PC-9 (cell line): ENCODE data around the gene ZNF778.

Source experiments
- EZH2 ChIP-seq: fragments of 200-600 bp; sonication (generic); IDR thresholded peaks from 2 replicates; pipeline ENCODE4 v1.8.0; 2017; ENCODE audit warnings: antibody characterized with exemption, low read depth
- TF ChIP-seq, protein P1 (sequence below): fragments of 200-600 bp; sonication (generic); conservative IDR thresholded peaks from 2 replicates; pipeline ENCODE4 v1.6.1; 2017; ENCODE audit warnings: mixed run types, antibody characterized with exemption, mild to moderate bottlenecking, moderate library complexity

DNA sequence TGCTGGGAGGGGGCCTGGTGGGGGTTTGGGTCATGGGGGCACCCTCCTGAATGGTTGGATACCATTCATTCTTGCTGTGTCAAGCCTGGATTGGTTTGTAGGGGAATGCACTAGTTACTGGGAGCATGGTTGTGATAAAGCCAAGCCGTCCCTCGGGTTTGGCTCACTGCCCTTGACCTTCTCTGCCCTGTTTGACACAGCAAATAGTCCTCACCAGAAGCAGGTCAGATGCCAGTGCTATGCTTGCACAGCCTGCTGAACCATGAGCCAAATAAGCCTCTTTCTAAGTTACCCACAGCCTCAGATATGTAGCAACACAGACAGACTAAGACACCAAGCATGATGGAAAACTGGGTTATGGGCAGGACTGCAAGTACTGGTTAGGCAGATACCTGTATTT, 14.6 kb downstream of the ZNF778 start:
- TF ChIP-seq, protein P1, sequence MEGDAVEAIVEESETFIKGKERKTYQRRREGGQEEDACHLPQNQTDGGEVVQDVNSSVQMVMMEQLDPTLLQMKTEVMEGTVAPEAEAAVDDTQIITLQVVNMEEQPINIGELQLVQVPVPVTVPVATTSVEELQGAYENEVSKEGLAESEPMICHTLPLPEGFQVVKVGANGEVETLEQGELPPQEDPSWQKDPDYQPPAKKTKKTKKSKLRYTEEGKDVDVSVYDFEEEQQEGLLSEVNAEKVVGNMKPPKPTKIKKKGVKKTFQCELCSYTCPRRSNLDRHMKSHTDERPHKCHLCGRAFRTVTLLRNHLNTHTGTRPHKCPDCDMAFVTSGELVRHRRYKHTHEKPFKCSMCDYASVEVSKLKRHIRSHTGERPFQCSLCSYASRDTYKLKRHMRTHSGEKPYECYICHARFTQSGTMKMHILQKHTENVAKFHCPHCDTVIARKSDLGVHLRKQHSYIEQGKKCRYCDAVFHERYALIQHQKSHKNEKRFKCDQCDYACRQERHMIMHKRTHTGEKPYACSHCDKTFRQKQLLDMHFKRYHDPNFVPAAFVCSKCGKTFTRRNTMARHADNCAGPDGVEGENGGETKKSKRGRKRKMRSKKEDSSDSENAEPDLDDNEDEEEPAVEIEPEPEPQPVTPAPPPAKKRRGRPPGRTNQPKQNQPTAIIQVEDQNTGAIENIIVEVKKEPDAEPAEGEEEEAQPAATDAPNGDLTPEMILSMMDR = no peak
- TF ChIP-seq EZH2 = no peak
